SU-DHL-6 (cell line): ENCODE results near the gene SNCG.
"Not testable (repeated sequence)": the region's sequence is repeated elsewhere in the genome, so short reads cannot be mapped to it uniquely, and the experiment has no call there.

Experiments
- H2AFZ ChIP-seq: fragments of 200-600 bp; sonication (generic); 2 replicates; pipeline ENCODE4 v1.6.1; 2014; ENCODE audit warnings: low read depth, mild to moderate bottlenecking, moderate library complexity, mixed read lengths, antibody characterized with exemption, low read length; ENCODE audit not compliant: severe bottlenecking
- H3F3A ChIP-seq: fragments of 200-600 bp; shearing (Covaris generic); 2 replicates; pipeline ENCODE4 v1.6.0; 2016; ENCODE audit warnings: antibody characterized with exemption, mild to moderate bottlenecking; ENCODE audit not compliant: insufficient read depth
- H3K27ac ChIP-seq: fragments of 200-600 bp; sonication (generic); 2 replicates; pipeline ENCODE4 v1.5.1; 2016; ENCODE audit warnings: low read depth, mild to moderate bottlenecking, low read length, moderate library complexity, mixed read lengths
- H3K27me3 ChIP-seq: fragments of 200-600 bp; sonication (generic), shearing (Covaris generic); 2 replicates; pipeline ENCODE4 v1.6.0; 2014; ENCODE audit warnings: mild to moderate bottlenecking, low read length
- H3K36me3 ChIP-seq: fragments of 200-600 bp; sonication (generic); 2 replicates; pipeline ENCODE4 v1.6.1; 2014; ENCODE audit warnings: mild to moderate bottlenecking, low read length, mixed read lengths
- H3K4me2 ChIP-seq: fragments of 300-600, 200-600 bp; shearing (Covaris generic), sonication (generic); 2 replicates; pipeline ENCODE4 v1.6.0; 2014; ENCODE audit warnings: low read length, low read depth, mild to moderate bottlenecking; ENCODE audit not compliant: poor library complexity, severe bottlenecking
- H3K4me3 ChIP-seq: fragments of 200-600 bp; sonication (generic); 2 replicates; pipeline ENCODE4 v1.5.1; 2014; ENCODE audit warnings: antibody characterized with exemption, low read length, mild to moderate bottlenecking, mixed read lengths; ENCODE audit not compliant: insufficient read depth, poor library complexity, severe bottlenecking
- H3K79me2 ChIP-seq: fragments of 200-600 bp; sonication (generic); 2 replicates; pipeline ENCODE4 v1.6.1; 2014; ENCODE audit warnings: mild to moderate bottlenecking, low read length, moderate library complexity; ENCODE audit not compliant: insufficient read depth
- H3K9ac ChIP-seq: fragments of 200-600 bp; sonication (generic); 2 replicates; pipeline ENCODE4 v1.7.0; 2014; ENCODE audit warnings: mild to moderate bottlenecking, low read length
- H3K9me2 ChIP-seq: fragments of 200-600 bp; sonication (generic); replicated peaks from 2 replicates; pipeline ENCODE4 v1.6.1; 2014; ENCODE audit warnings: low read length; ENCODE audit not compliant: insufficient read depth
- H3K9me3 ChIP-seq: fragments of 200-600 bp; sonication (generic); 2 replicates; pipeline ENCODE4 v1.6.1; 2014; ENCODE audit warnings: low read length, mixed read lengths; ENCODE audit not compliant: insufficient read depth
- H4K20me1 ChIP-seq: fragments of 200-600 bp; sonication (generic); 2 replicates; pipeline ENCODE4 v1.6.1; 2014; ENCODE audit warnings: low read depth, mild to moderate bottlenecking, antibody characterized with exemption, low read length, moderate library complexity, mixed read lengths
- EZH2phosphoT487 ChIP-seq: fragments of 200-600 bp; sonication (generic), shearing (Covaris generic); conservative IDR thresholded peaks from 2 replicates; pipeline ENCODE4 v1.6.1; 2018; ENCODE audit warnings: mild to moderate bottlenecking, antibody characterized with exemption, low read length, moderate library complexity, mixed read lengths
- TF ChIP-seq, protein P1 (sequence below): fragments of 200-600 bp; sonication (generic); IDR thresholded peaks from one replicate; pipeline ENCODE4 v1.5.1; 2017; ENCODE audit warnings: antibody characterized with exemption, mild to moderate bottlenecking, low read length, moderate library complexity; ENCODE audit not compliant: insufficient read depth, poor library complexity, severe bottlenecking

SNCG gene

GRCh38 chr10:86946213-86947155, 11.9 kb upstream of the SNCG start:
- Histone ChIP-seq H3F3A (no peaks in the 10 kb centered on the region), H3K27me3 (no peaks in the 10 kb centered on the region), H4K20me1 (no peaks in the 10 kb centered on the region), H3K9me3 (no peaks in the 10 kb centered on the region), H3K9ac (no peak overlapping the region), H3K4me3 (no peak overlapping the region), H3K36me3 (no peaks in the 10 kb centered on the region), H3K27ac (no peak overlapping the region), H2AFZ (no peak overlapping the region), H3K4me2 (no peak overlapping the region), H3K9me2 (no peaks in the 10 kb centered on the region), H3K79me2 (no peaks in the 10 kb centered on the region)
- TF ChIP-seq, protein P1, sequence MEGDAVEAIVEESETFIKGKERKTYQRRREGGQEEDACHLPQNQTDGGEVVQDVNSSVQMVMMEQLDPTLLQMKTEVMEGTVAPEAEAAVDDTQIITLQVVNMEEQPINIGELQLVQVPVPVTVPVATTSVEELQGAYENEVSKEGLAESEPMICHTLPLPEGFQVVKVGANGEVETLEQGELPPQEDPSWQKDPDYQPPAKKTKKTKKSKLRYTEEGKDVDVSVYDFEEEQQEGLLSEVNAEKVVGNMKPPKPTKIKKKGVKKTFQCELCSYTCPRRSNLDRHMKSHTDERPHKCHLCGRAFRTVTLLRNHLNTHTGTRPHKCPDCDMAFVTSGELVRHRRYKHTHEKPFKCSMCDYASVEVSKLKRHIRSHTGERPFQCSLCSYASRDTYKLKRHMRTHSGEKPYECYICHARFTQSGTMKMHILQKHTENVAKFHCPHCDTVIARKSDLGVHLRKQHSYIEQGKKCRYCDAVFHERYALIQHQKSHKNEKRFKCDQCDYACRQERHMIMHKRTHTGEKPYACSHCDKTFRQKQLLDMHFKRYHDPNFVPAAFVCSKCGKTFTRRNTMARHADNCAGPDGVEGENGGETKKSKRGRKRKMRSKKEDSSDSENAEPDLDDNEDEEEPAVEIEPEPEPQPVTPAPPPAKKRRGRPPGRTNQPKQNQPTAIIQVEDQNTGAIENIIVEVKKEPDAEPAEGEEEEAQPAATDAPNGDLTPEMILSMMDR, result no peak
- TF ChIP-seq EZH2phosphoT487, result no peak

DNA sequence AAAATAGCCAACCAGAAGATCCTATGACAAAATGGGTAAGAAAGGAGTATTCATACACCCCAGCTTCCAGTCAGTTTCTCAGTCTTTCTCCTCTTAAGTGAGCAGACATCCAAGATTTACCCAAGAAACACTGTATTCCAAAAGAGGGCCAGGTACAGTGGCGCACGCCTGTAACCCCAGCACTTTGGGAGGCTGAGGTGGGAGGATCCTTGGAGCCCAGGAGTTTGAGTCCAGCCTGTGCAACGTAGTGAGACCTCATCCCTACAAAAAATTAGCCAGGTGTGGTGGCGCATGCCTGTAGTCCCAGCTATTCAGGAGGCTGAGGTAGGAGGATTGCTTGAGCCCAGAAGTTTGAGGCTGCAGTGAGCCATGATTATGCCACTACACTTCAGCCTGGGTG, 10.6 kb upstream of the SNCG start:
- H3K9me3 ChIP-seq, H4K20me1 ChIP-seq, H3K36me3 ChIP-seq, H2AFZ ChIP-seq, H3K79me2 ChIP-seq, H3K9me2 ChIP-seq, H3K27me3 ChIP-seq, H3K27ac ChIP-seq, H3K4me3 ChIP-seq, H3K4me2 ChIP-seq, H3F3A ChIP-seq, H3K9ac ChIP-seq: not testable (repeated sequence)

GRCh38 chr10:86950349-86950748, 8.1 kb upstream of the SNCG start:
- H3K9ac ChIP-seq, result no peak overlapping the region
- H4K20me1 ChIP-seq, result no peaks in the 10 kb centered on the region
- no peaks in the 10 kb centered on the region for H3K9me3 ChIP-seq
- H3K4me3 ChIP-seq, result no peak overlapping the region
- no peaks in the 10 kb centered on the region for H3K27me3 ChIP-seq
- no peak overlapping the region for H3K27ac ChIP-seq
- no peak overlapping the region for H2AFZ ChIP-seq
- TF ChIP-seq EZH2phosphoT487, result no peak
- TF ChIP-seq, protein P1, result no peak
- no peaks in the 10 kb centered on the region for H3K9me2 ChIP-seq
- no peak overlapping the region for H3K4me2 ChIP-seq
- no peaks in the 10 kb centered on the region for H3K36me3 ChIP-seq
- H3K79me2 ChIP-seq, result no peaks in the 10 kb centered on the region
- H3F3A ChIP-seq, result no peaks in the 10 kb centered on the region

- H3K4me3 ChIP-seq, result no peak overlapping the region
- H3K9ac ChIP-seq, result no peak overlapping the region
- no peak overlapping the region for H3K27ac ChIP-seq
- no peaks in the 10 kb centered on the region for H3K79me2 ChIP-seq
- no peaks in the 10 kb centered on the region for H3K27me3 ChIP-seq
- TF ChIP-seq EZH2phosphoT487, result no peak
- H2AFZ ChIP-seq, result no peak overlapping the region
- no peaks in the 10 kb centered on the region for H3K9me3 ChIP-seq
- H4K20me1 ChIP-seq, result no peaks in the 10 kb centered on the region
- no peaks in the 10 kb centered on the region for H3F3A ChIP-seq
- H3K9me2 ChIP-seq, result no peaks in the 10 kb centered on the region
- H3K36me3 ChIP-seq, result no peaks in the 10 kb centered on the region
- no peak overlapping the region for H3K4me2 ChIP-seq
Observed at GRCh38 chr10:86951184-86951761, 7.1 kb upstream of the SNCG start.
